HFF-Myc (cell line): ENCODE data around the gene SLC39A10.

Experiments used
- DNase-seq: peaks from one replicate; pipeline ENCODE4 v3.0.0-alpha.2; 2011; ENCODE audit warnings: low read depth; ENCODE audit errors: extremely low read depth
- H3K4me3 ChIP-seq: replicated peaks from 2 replicates; pipeline ENCODE4 v1.5.1; 2011; ENCODE audit warnings: low read depth, mild to moderate bottlenecking, control low read depth, low read length
- CTCF ChIP-seq: IDR thresholded peaks from 2 replicates; pipeline ENCODE4 v1.5.1; 2012; ENCODE audit warnings: mild to moderate bottlenecking, low read depth, low read length, control low read depth; ENCODE audit errors: missing control alignments

SLC39A10 gene

GRCh38 chr2:195721042-195721441 lies 64.0 kb downstream of the SLC39A10 start:
- no peak for DNase-seq
- no peak for TF ChIP-seq CTCF
- no peak overlapping the region for H3K4me3 ChIP-seq

- DNase-seq = no peak
- no peak for TF ChIP-seq CTCF
- no peak overlapping the region for H3K4me3 ChIP-seq
These were observed 65.0 kb downstream of the SLC39A10 start for GRCh38 chr2:195722075-195722474.

GRCh38 chr2:195727106-195727505 lies 70.1 kb downstream of the SLC39A10 start:
- no peak overlapping the region for H3K4me3 ChIP-seq
- DNase-seq = no peak
- no peak for TF ChIP-seq CTCF

GRCh38 chr2:195730912-195731311 lies 73.9 kb downstream of the SLC39A10 start:
- TF ChIP-seq CTCF = no peak
- no peak for DNase-seq

GRCh38 chr2:195732574-195732973 lies 75.5 kb downstream of the SLC39A10 start:
- DNase-seq = no peak
- no peak overlapping the region for H3K4me3 ChIP-seq
- TF ChIP-seq CTCF = no peak

More at GRCh38 chr2:195730912-195731311, 73.9 kb downstream of the SLC39A10 start:
- no peak overlapping the region for H3K4me3 ChIP-seq

GRCh38 chr2:195733831-195734230 lies 76.8 kb downstream of the SLC39A10 start:
- H3K4me3 ChIP-seq = no peak overlapping the region
- no peak for TF ChIP-seq CTCF
- no peak for DNase-seq

DNA sequence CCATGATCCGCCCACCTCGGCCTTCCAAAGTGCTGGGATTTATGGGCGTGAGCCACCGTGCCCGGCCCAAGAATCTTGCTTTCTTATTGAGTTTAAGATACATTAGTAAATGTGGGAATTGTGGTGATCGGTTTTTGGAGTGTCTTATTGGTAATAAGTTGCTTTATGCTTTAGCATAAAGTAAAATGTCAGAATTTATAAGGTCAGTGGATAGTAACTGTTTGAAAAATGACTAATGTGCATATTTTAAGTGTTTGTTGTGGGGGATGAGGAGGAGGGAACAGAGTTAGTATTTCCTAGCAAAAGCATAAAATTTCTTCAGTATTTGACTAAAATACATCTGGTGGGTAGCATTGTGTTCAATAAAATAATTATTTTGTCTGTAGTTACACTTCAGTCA lies 77.4 kb downstream of the SLC39A10 start:
- no peak for TF ChIP-seq CTCF

More for the DNA sequence above, 77.4 kb downstream of the SLC39A10 start:
- no peak overlapping the region for H3K4me3 ChIP-seq
- no peak for DNase-seq
